HG03103 (cell line): ENCODE results near the gene SPNS1.
"Not testable (repeated sequence)": the region's sequence is repeated elsewhere in the genome, so short reads cannot be mapped to it uniquely, and the experiment has no call there.

Experiments
- ATAC-seq: cut with Tn5 transposase; IDR thresholded peaks from one replicate; pipeline ENCODE4 v1.9.1; 2021; ENCODE audit warnings: low read depth; ENCODE audit not compliant: unreplicated experiment

SPNS1 gene

GRCh38 chr16:28951410-28951943 lies 23.1 kb upstream of the SPNS1 start:
- no peak for ATAC-seq

DNA sequence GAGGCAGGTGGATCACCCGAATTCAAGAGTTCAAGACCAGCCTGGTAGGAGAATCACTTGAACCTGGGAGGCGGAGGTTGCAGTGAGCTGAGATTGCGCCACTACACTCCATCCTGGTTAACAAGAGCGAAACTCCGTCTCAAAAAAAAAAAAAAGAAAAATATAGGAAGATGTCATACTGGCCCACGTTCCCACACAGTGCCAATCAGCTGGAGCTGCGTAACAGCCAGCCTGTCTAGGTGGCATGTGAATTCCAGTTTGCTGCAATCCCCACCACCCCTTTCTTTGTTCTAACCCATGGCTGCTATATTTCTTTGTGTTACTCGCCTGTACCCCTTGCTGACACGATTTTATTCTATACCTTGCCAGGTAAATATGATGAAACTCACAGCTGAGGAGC lies 16.4 kb upstream of the SPNS1 start:
- no peak for ATAC-seq

DNA sequence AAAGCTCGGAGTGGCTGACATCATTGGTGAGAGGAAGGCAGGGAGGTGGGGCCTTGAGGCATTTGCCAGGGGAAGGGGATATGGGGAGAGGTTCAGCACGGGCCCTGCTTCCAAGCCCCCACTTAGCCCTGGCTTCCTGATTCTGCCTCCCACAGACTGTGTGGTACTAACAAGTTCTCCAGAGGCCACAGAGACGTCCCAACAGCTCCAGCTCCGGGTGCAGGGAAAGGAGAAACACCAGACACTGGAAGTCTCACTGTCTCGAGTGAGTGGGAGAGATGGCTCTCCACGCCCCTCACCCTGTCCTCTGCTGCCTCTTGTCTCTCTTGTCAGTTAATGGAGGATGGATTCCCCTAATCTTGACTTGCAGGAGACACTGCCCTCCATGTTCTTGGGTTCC lies 15.7 kb upstream of the SPNS1 start:
- no peak for ATAC-seq

GRCh38 chr16:28964072-28964471 lies 10.5 kb upstream of the SPNS1 start:
- no peak for ATAC-seq

GRCh38 chr16:28964496-28964895 lies 10.1 kb upstream of the SPNS1 start:
- no peak for ATAC-seq

- ATAC-seq = no peak
Observed at GRCh38 chr16:28967156-28967555, 7.4 kb upstream of the SPNS1 start.

GRCh38 chr16:28969696-28970095 lies 4.9 kb upstream of the SPNS1 start:
- ATAC-seq = not testable (repeated sequence)

DNA sequence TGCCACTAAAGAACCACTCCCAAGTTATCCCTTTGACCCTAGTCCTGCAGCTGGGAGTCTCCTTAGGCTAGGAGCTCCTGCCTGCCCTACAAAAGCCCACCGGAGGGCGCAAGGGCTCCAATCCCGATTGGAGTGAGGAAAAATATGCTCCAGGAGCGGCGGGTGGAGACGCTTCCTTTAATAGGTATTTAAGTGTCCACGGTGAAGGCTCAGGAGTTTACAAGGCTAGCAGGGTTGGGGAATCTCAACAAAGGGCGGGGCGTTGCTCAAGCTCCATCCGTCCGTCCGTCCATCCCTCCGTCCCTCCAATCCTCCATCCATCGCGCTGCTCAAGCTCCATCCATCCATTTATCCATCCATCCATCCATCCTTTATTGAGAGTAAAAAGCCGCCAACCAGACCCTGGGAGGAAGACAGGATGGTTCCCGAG lies 556 bp upstream of the SPNS1 start:
- ATAC-seq = no peak

- ATAC-seq = no peak
Observed at GRCh38 chr16:28975158-28975599, 601 bp downstream of the SPNS1 start.

DNA sequence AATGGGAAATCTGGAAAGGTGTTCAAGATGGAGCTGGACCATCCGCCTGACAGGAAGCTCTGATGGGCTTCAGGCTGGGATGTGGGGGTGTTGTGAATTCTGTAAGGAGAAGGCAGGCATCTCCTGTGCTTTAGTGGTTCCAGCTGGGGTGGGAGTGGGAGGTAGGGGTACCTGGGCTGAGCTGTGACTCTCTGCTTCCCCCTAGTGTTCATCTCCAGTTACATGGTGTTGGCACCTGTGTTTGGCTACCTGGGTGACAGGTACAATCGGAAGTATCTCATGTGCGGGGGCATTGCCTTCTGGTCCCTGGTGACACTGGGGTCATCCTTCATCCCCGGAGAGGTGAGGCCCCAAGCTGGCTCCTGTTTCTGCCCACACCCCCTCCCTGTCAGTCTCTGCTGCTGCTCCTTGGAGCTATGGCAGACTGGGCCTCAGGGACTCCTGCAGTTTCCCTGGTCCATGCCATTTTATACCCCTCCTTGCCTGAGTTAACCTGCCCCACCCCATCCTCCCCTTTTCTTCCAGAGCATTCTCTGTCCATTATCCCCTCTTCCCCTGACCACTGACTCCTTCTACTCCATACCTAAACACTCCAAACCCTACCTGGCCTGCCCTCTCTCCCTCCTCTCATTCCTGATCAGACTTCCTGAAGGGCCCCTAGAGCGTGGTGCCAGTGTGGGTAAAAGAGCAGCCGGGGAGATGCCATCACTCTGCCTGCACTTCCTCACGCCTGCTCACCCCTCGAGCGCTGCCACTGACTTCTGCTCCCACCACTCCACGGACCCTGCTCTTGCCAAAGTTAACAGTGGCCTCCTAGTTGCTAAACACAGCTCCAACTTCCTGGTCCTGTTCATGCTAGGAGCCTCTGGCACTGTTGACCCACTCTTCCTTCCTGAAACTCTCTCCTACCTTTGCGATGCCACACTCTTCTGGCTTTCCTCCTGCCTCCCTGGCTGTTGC lies 3.4 kb downstream of the SPNS1 start:
- ATAC-seq = no peak

DNA sequence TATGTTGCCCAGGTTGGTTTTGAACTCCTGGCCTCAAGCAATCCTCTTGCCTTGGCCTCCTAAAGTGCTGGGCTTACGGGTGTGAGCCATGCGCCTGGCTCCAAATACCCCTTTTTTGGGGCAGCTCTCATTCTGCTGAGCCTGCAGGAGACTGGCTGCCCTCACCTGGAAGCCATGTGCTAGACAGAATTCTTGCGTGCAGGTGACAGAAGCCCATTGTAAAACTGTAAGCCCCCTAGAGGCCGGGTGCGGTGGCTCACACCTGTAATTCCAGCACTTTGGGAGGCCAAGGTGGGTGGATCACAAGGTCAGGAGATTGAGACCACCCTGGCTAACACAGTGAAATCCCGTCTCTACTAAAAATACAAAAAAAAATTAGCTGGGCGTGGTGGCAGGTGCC lies 5.8 kb downstream of the SPNS1 start:
- ATAC-seq = not testable (repeated sequence)

DNA sequence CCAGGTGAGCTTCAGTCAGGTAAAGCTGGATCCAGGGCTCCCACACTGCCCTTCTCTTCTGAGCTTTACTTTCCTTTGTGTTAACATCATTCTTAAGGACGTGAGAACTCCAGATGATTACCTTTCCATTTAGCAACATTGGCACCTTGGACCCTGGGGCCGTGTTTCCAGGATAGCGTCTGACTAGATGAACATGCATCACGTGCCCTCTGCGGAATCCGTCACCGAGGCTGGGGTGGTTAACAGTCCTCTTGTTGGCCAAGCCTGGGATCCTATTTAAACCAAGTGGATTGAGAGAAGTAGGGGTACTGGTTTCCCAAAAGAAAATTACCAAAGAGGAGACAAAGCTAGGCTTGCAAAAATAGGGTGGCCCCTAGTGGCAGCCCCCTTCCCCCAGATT lies 6.4 kb downstream of the SPNS1 start:
- ATAC-seq = no peak

- no peak for ATAC-seq
Observed at GRCh38 chr16:28981517-28981916, 6.9 kb downstream of the SPNS1 start.

DNA sequence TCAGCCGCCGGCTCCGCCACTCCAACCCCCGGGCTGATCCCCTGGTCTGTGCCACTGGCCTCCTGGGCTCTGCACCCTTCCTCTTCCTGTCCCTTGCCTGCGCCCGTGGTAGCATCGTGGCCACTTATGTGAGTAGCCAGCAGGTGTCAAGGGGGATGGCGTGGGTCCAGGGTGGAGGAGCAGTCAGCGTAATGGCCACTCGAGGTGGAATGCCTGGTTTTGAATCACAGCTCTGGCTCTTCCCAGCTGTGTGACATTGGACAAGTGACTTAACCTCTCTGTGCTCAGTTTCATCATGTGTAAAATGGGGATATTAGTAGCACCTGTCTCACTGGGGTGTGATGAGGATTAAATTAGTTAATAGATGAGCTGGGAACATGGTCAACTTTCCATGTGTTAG lies 7.8 kb downstream of the SPNS1 start:
- ATAC-seq = no peak

GRCh38 chr16:28982949-28983348 lies 8.4 kb downstream of the SPNS1 start:
- no peak for ATAC-seq

DNA sequence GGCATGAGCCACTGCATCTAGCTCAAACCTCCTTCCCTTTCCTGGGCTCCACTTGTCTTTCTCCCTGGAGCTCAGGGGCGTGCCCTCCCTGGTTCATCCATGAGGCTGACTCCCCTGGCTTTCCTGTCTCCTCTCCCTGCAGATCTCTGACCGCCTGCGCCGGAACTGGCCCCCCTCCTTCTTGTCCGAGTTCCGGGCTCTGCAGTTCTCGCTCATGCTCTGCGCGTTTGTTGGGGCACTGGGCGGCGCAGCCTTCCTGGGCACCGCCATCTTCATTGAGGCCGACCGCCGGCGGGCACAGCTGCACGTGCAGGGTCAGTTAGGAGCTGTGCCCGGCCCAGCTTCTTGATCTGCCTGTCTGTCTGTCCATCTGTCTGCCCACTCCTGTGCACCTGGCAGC lies 9.1 kb downstream of the SPNS1 start:
- no peak for ATAC-seq

GRCh38 chr16:28984091-28984490 lies 9.5 kb downstream of the SPNS1 start:
- ATAC-seq = no peak

- no peak for ATAC-seq
Observed at GRCh38 chr16:28984619-28985135, 10.1 kb downstream of the SPNS1 start, which contains the start of gene LAT. Gene LAT (plus strand): TSS chr16:28985052. CDS start chr16:28985418, 366 bp downstream.

GRCh38 chr16:28985211-28986041 lies 10.8 kb downstream of the SPNS1 start:
- ATAC-seq = no peak

DNA sequence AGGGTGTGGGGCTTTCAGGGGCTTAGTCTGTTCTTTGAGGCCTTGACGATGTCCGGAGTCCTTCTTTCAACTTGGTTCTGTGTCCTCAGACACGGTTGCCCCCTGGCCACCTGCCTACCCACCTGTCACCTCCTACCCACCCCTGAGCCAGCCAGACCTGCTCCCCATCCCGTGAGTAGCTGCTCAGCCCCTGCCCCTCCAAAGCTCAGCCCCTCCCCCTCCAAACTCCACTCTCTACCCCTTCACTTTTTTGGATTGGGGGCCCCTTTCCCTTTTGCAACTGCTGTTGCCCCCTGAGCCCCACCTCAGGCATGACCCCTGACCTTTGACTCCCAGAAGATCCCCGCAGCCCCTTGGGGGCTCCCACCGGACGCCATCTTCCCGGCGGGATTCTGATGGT lies 11.5 kb downstream of the SPNS1 start:
- no peak for ATAC-seq

DNA sequence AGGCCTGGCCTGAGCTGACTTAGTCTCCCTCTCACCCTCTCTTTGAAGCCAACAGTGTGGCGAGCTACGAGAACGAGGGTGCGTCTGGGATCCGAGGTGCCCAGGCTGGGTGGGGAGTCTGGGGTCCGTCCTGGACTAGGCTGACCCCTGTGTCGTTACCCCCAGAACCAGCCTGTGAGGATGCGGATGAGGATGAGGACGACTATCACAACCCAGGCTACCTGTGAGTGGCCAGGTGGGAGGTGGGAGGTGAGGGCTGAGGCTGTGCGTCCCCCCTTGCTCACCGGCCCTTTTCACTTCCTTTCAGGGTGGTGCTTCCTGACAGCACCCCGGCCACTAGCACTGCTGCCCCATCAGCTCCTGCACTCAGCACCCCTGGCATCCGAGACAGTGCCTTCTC lies 11.9 kb downstream of the SPNS1 start:
- no peak for ATAC-seq
